Measurements from ENCODE around the gene SDF2L1. TPM values are rescaled to one million over a fixed set of nuclear protein-coding genes. Genes with fewer than 3 reads are reported as not detected.
"Not testable (repeated sequence)": the region's sequence is repeated elsewhere in the genome, so short reads cannot be mapped to it uniquely, and the experiment has no call there.

Gene SDF2L1
- 10 to 100 TPM; 25.9 to 40.5 TPM for total RNA-seq

GRCh38 chr22:21641789-21642583 lies at the start of gene SDF2L1:
Gene SDF2L1 (plus strand): TSS chr22:21642302. CDS start chr22:21642337, 35 bp downstream.
- peak; percentile 99 for DNase-seq (ENCODE audit: low spot score)
- Histone ChIP-seq H3K4me1 (peaks cover 0 to 29% of the 10 kb centered on the region in 2 donors), H3K4me3 (peak within 1 kb of the TSS; percentile 61 to 74), H3K27me3 (no peaks in the 10 kb centered on the region), H3K27ac (peak within 1 kb of the TSS; percentile 61 to 79), H3K9me3 (no peaks in the 10 kb centered on the region), H3K36me3 (no peaks in the 10 kb centered on the region)
- TF ChIP-seq CTCF (IDR thresholded peaks at IDR 0.05), result peak in 1 of 2 donors; percentile 28

GRCh38 chr22:21592422-21592821 lies 49.7 kb upstream of the SDF2L1 start:
- no peaks in the 10 kb centered on the region for H3K9me3 ChIP-seq
- no peak overlapping the region for H3K27ac ChIP-seq
- H3K4me3 ChIP-seq, result no peak overlapping the region
- DNase-seq (ENCODE audit: low spot score), result no peak
- no peaks in the 10 kb centered on the region for H3K27me3 ChIP-seq
- H3K4me1 ChIP-seq, result peaks cover 0 to 69% of the 10 kb centered on the region in 2 donors
- TF ChIP-seq CTCF (IDR thresholded peaks at IDR 0.05), result no peak
- peaks cover 32% of the 10 kb centered on the region for H3K36me3 ChIP-seq

GRCh38 chr22:21593406-21594232 lies 48.5 kb upstream of the SDF2L1 start:
- H3K27me3 ChIP-seq, result no peaks in the 10 kb centered on the region
- DNase-seq (ENCODE audit: low spot score), result no peak
- H3K27ac ChIP-seq, result peak overlapping the region; percentile 14 to 31
- TF ChIP-seq CTCF (IDR thresholded peaks at IDR 0.05), result peak in 1 of 2 donors; percentile 36
- no peaks in the 10 kb centered on the region for H3K9me3 ChIP-seq
- H3K36me3 ChIP-seq, result peaks cover 32% of the 10 kb centered on the region
- peaks cover 0 to 61% of the 10 kb centered on the region in 2 donors for H3K4me1 ChIP-seq
- no peak overlapping the region for H3K4me3 ChIP-seq

GRCh38 chr22:21594865-21595452 lies 47.1 kb upstream of the SDF2L1 start:
- peak overlapping the region in 1 of 2 donors; percentile 45 for H3K27ac ChIP-seq
- no peak for DNase-seq (ENCODE audit: low spot score)
- H3K4me1 ChIP-seq, result peaks cover 0 to 56% of the 10 kb centered on the region in 2 donors
- H3K9me3 ChIP-seq, result no peaks in the 10 kb centered on the region
- no peak overlapping the region for H3K4me3 ChIP-seq
- no peaks in the 10 kb centered on the region for H3K27me3 ChIP-seq
- peaks cover 32% of the 10 kb centered on the region for H3K36me3 ChIP-seq
- TF ChIP-seq CTCF (IDR thresholded peaks at IDR 0.05), result no peak

GRCh38 chr22:21596356-21597135 lies 45.6 kb upstream of the SDF2L1 start:
- H3K4me1 ChIP-seq, result peaks cover 0 to 41% of the 10 kb centered on the region in 2 donors
- not testable (repeated sequence) for H3K27me3 ChIP-seq; H3K27ac ChIP-seq; DNase-seq (ENCODE audit: low spot score); H3K4me3 ChIP-seq; H3K9me3 ChIP-seq
- peaks cover 32% of the 10 kb centered on the region for H3K36me3 ChIP-seq

All from right atrium auricular region (tissue), 2 donors.